HCT116 (cell line): ENCODE results near the gene SYTL2. TPM values are rescaled to one million over a fixed set of nuclear protein-coding genes. Genes with fewer than 3 reads are reported as not detected.

Source experiments
- ATAC-seq: fragments of 200-7000 bp; cut with Tn5 transposase; 2 replicates; pipeline ENCODE4 v1.9.1; 2020; ENCODE audit warnings: mild to moderate bottlenecking, moderate library complexity
- BruUV-seq: library from RNA; stranded (reverse); fragments of 400-500 nt; replicated peaks from 2 replicates; lab custom pipeline; 2021; lab: Mats Ljungman, UMichigan
- CTCF ChIA-PET: fragments of 300-600 bp; sonication (Branson Sonifier 250); formaldehyde crosslinking; loops from one replicate; lab custom pipeline; 2021; ENCODE audit warnings: antibody characterized with exemption; lab: Charles Lee
- POLR2A ChIA-PET: fragments of 300-600, 350-600 bp; sonication (Branson Sonifier 250); formaldehyde crosslinking; loops from one replicate; lab custom pipeline; 2021; ENCODE audit warnings: antibody characterized with exemption; lab: Charles Lee
- RAD21 ChIA-PET, 2 experiments: fragments of 300-600 bp; sonication (Branson Sonifier 250); formaldehyde crosslinking; loops; one replicate each; lab custom pipeline; 2023; ENCODE audit warnings: low total read pairs in 2 of 2; ENCODE audit not compliant: uncharacterized antibody in 2 of 2, unreplicated experiment in 2 of 2, low non-redundant PET in 1 of 2; lab: Charles Lee
- DNase-seq: peaks from one replicate; pipeline ENCODE4 v3.0.0-alpha.2; 2010; ENCODE audit warnings: low read depth, low spot score
- H2AFZ ChIP-seq: fragments of 200-600 bp; shearing (Covaris generic), sonication (generic); 2 replicates; pipeline ENCODE4 v1.6.1; 2017; ENCODE audit warnings: low read depth, mixed run types, mixed read lengths, antibody characterized with exemption, low read length; ENCODE audit not compliant: poor library complexity, severe bottlenecking
- H3K27ac ChIP-seq: 2 replicates; pipeline ENCODE4 v1.5.1; 2012; ENCODE audit warnings: low read depth, low read length
- H3K27me3 ChIP-seq: fragments of 200-600 bp; sonication (generic); 2 replicates; pipeline ENCODE4 v1.6.1; 2016; ENCODE audit warnings: mixed run types, low read length, mixed read lengths; ENCODE audit not compliant: insufficient read depth
- H3K36me3 ChIP-seq, 2 experiments: fragments of 200-500 bp in 1 of 2; fragments of 200-600 bp in 1 of 2; sonication (Bioruptor generic) in 1 of 2; sonication (generic) in 1 of 2; 2 replicates each; pipeline versions ENCODE4 v1.5.1 to v1.6.1; 2014 to 2016; ENCODE audit warnings: low read length in 2 of 2, inconsistent platforms in 1 of 2, mixed read lengths in 1 of 2, mixed run types in 1 of 2; ENCODE audit not compliant: insufficient read depth in 2 of 2, control insufficient read depth in 1 of 2
- H3K4me1 ChIP-seq, 2 experiments: fragments of 200-600 bp in 1 of 2; sonication (generic) in 1 of 2; 2 replicates each; pipeline versions ENCODE4 v1.5.1 to v1.6.1; 2012 to 2017; ENCODE audit warnings: low read length in 2 of 2, inconsistent platforms in 1 of 2, mild to moderate bottlenecking in 1 of 2, mixed read lengths in 1 of 2, mixed run types in 1 of 2, moderate library complexity in 1 of 2; ENCODE audit not compliant: insufficient read depth in 2 of 2, control insufficient read depth in 1 of 2
- H3K4me2 ChIP-seq: fragments of 200-600 bp; sonication (generic); 2 replicates; pipeline ENCODE4 v1.6.1; 2017; ENCODE audit warnings: mixed run types, low read length, mixed read lengths
- H3K4me3 ChIP-seq, 2 experiments: fragments of 200-600 bp in 1 of 2; sonication (generic) in 1 of 2; replicated peaks in 1 of 2; 2 replicates each; pipeline ENCODE4 v1.5.1; 2011 to 2016; ENCODE audit warnings: low read length in 2 of 2, control low read depth in 1 of 2, low read depth in 1 of 2, mild to moderate bottlenecking in 1 of 2, mixed read lengths in 1 of 2, mixed run types in 1 of 2
- H3K79me2 ChIP-seq: fragments of 200-600 bp; sonication (generic); 2 replicates; pipeline ENCODE4 v1.6.1; 2017; ENCODE audit warnings: mild to moderate bottlenecking, mixed run types, low read length, moderate library complexity, mixed read lengths; ENCODE audit not compliant: insufficient read depth
- H3K9ac ChIP-seq: fragments of 200-600 bp; sonication (generic); 2 replicates; pipeline ENCODE4 v1.6.1; 2016; ENCODE audit warnings: low read length, mixed read lengths
- H3K9me2 ChIP-seq: fragments of 200-600 bp; sonication (generic), shearing (Covaris generic); 2 replicates; pipeline ENCODE4 v1.6.1; 2017; ENCODE audit warnings: mixed run types, mild to moderate bottlenecking, moderate library complexity; ENCODE audit not compliant: insufficient read depth
- H3K9me3 ChIP-seq, 2 experiments: fragments of 200-500 bp in 1 of 2; fragments of 200-600 bp in 1 of 2; sonication (Bioruptor generic) in 1 of 2; sonication (generic) in 1 of 2; 2 replicates each; pipeline ENCODE4 v1.6.1; 2014 to 2017; ENCODE audit warnings: low read length in 2 of 2, mixed read lengths in 2 of 2, inconsistent platforms in 1 of 2, low read depth in 1 of 2, mild to moderate bottlenecking in 1 of 2, mixed run types in 1 of 2, moderate library complexity in 1 of 2; ENCODE audit not compliant: control insufficient read depth in 1 of 2, insufficient read depth in 1 of 2
- H4K20me1 ChIP-seq: fragments of 200-600 bp; sonication (generic), shearing (Covaris generic); 2 replicates; pipeline ENCODE4 v1.6.1; 2017; ENCODE audit warnings: mixed run types, mild to moderate bottlenecking, moderate library complexity; ENCODE audit not compliant: insufficient read depth
- EGR1 ChIP-seq: IDR thresholded peaks from 2 replicates; pipeline ENCODE4 v1.6.1; 2012; ENCODE audit warnings: low read depth
- ELF1 ChIP-seq: IDR thresholded peaks from 2 replicates; pipeline ENCODE4 v1.6.1; 2012; ENCODE audit warnings: low read depth, borderline replicate concordance
- MAX ChIP-seq: IDR thresholded peaks from 2 replicates; pipeline ENCODE4 v1.6.1; 2012
- POLR2A ChIP-seq: IDR thresholded peaks from 2 replicates; pipeline ENCODE4 v1.7.0; 2011; ENCODE audit warnings: borderline replicate concordance; ENCODE audit not compliant: insufficient read depth, insufficient read length; ENCODE audit errors: extremely low read depth
- SIN3A ChIP-seq: IDR thresholded peaks from 2 replicates; pipeline ENCODE4 v1.6.1; 2012; ENCODE audit warnings: low read depth
- YY1 ChIP-seq: IDR thresholded peaks from 2 replicates; pipeline ENCODE4 v1.6.1; 2011; ENCODE audit warnings: low read length, low read depth, moderate library complexity, mild to moderate bottlenecking; ENCODE audit not compliant: insufficient replicate concordance; ENCODE audit errors: extremely low read depth
- ZBTB33 ChIP-seq: IDR thresholded peaks from 2 replicates; pipeline ENCODE4 v1.6.1; 2011; ENCODE audit warnings: mild to moderate bottlenecking, low read length, moderate library complexity; ENCODE audit not compliant: insufficient replicate concordance; ENCODE audit errors: extremely low read depth
- ZNF274 ChIP-seq: fragments of 200-500 bp; sonication (Bioruptor generic); IDR thresholded peaks from 2 replicates; pipeline ENCODE4 v1.6.1; 2014; ENCODE audit warnings: mild to moderate bottlenecking, low read depth, low read length, inconsistent platforms
- intact Hi-C: fragments of 100-400 bp; cut with micrococcal nuclease; formaldehyde crosslinking; loops from 2 replicates; pipeline ENCODE4 v1.10.0; 2022
- total RNA-seq: library from RNA; stranded (reverse); gene quantifications from one replicate; pipeline ENCODE4 v1.2.1, GENCODE V29; 2021; ENCODE audit not compliant: unreplicated experiment
- TF ChIP-seq, protein P1 (sequence below): IDR thresholded peaks from 2 replicates; pipeline ENCODE4 v1.6.1; 2012; ENCODE audit warnings: low read depth

The SYTL2 gene
- total RNA-seq, 1 experiment from 2014 or later, result 12.6 TPM

- Histone ChIP-seq H3K4me3 (no peak overlapping the region), H4K20me1 (no peaks in the 10 kb centered on the region), H3K36me3 (no peaks in the 10 kb centered on the region), H3K27ac (no peak overlapping the region), H3K9me3 (no peaks in the 10 kb centered on the region), H3K4me1 (peaks cover 0 to 11% of the 10 kb centered on the region in 2 experiments; a peak in 2 of 4 replicates), H3K9ac (no peak overlapping the region), H3K4me2 (no peak overlapping the region), H3K9me2 (no peaks in the 10 kb centered on the region)
- no peak for DNase-seq
- BruUV-seq, result no TSS peak
- ATAC-seq, result no peak
- ChIA-PET RAD21 (no interaction called here), POLR2A (no interaction called here)
- TF ChIP-seq POLR2A, result no peak
- no peak for TF ChIP-seq EGR1
- TF ChIP-seq ELF1, result no peak
- no peak for TF ChIP-seq SIN3A
- TF ChIP-seq YY1, result no peak
- TF ChIP-seq MAX, result no peak
- no peak for TF ChIP-seq ZBTB33
- no peak for TF ChIP-seq ZNF274
- TF ChIP-seq, protein P1, sequence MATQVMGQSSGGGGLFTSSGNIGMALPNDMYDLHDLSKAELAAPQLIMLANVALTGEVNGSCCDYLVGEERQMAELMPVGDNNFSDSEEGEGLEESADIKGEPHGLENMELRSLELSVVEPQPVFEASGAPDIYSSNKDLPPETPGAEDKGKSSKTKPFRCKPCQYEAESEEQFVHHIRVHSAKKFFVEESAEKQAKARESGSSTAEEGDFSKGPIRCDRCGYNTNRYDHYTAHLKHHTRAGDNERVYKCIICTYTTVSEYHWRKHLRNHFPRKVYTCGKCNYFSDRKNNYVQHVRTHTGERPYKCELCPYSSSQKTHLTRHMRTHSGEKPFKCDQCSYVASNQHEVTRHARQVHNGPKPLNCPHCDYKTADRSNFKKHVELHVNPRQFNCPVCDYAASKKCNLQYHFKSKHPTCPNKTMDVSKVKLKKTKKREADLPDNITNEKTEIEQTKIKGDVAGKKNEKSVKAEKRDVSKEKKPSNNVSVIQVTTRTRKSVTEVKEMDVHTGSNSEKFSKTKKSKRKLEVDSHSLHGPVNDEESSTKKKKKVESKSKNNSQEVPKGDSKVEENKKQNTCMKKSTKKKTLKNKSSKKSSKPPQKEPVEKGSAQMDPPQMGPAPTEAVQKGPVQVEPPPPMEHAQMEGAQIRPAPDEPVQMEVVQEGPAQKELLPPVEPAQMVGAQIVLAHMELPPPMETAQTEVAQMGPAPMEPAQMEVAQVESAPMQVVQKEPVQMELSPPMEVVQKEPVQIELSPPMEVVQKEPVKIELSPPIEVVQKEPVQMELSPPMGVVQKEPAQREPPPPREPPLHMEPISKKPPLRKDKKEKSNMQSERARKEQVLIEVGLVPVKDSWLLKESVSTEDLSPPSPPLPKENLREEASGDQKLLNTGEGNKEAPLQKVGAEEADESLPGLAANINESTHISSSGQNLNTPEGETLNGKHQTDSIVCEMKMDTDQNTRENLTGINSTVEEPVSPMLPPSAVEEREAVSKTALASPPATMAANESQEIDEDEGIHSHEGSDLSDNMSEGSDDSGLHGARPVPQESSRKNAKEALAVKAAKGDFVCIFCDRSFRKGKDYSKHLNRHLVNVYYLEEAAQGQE, result no peak
- TF ChIP-seq, all 23 proteins: peak for 0
- Histone ChIP-seq H2AFZ (no peak overlapping the region), H3K27me3 (no peaks in the 10 kb centered on the region), H3K79me2 (no peaks in the 10 kb centered on the region)
- CTCF ChIA-PET, result no interaction called here
- intact Hi-C loops, result no loop called here
Observed at GRCh38 chr11:85710917-85711316, 100.0 kb downstream of the SYTL2 start.
